HG03565 (cell line): Measurements from ENCODE around the gene LCN1.

Experiments
- ATAC-seq: cut with Tn5 transposase; IDR thresholded peaks from one replicate; pipeline ENCODE4 v1.9.1; 2021; ENCODE audit warnings: mild to moderate bottlenecking, moderate library complexity; ENCODE audit not compliant: unreplicated experiment

The LCN1 gene

GRCh38 chr9:135520916-135521607 lies at the start of gene LCN1:
Gene LCN1, plus strand, starts transcription at chr9:135521440. Its CDS starts 58 bp downstream, at chr9:135521498.
- ATAC-seq = no peak

- no peak for ATAC-seq
Observed at GRCh38 chr9:135471791-135472640, 49.2 kb upstream of the LCN1 start.

GRCh38 chr9:135473972-135474543 lies 47.2 kb upstream of the LCN1 start:
- ATAC-seq = no peak

GRCh38 chr9:135474915-135475314 lies 46.3 kb upstream of the LCN1 start:
- no peak for ATAC-seq

GRCh38 chr9:135476561-135477355 lies 44.5 kb upstream of the LCN1 start:
- ATAC-seq = no peak

- no peak for ATAC-seq
Observed at GRCh38 chr9:135478191-135478590, 43.0 kb upstream of the LCN1 start.

- ATAC-seq = no peak
Observed at GRCh38 chr9:135478829-135479468, 42.3 kb upstream of the LCN1 start.

GRCh38 chr9:135479469-135480052 lies 41.7 kb upstream of the LCN1 start, which contains the start of gene PPP1R26:
Gene PPP1R26, plus strand, starts transcription at chr9:135479782. Its CDS starts 4,729 bp downstream, at chr9:135484511.
- no peak for ATAC-seq

- ATAC-seq = no peak
Observed at GRCh38 chr9:135480071-135480939, 40.9 kb upstream of the LCN1 start.

GRCh38 chr9:135480940-135481310 lies 40.3 kb upstream of the LCN1 start:
- no peak for ATAC-seq

GRCh38 chr9:135482015-135482754 lies 39.1 kb upstream of the LCN1 start:
- no peak for ATAC-seq

- no peak for ATAC-seq
Observed at GRCh38 chr9:135484460-135485277, 36.6 kb upstream of the LCN1 start.

GRCh38 chr9:135485385-135485784 lies 35.9 kb upstream of the LCN1 start:
- no peak for ATAC-seq

GRCh38 chr9:135485832-135486231 lies 35.4 kb upstream of the LCN1 start:
- no peak for ATAC-seq

- ATAC-seq = no peak
Observed at GRCh38 chr9:135486267-135487065, 34.8 kb upstream of the LCN1 start.

- ATAC-seq = no peak
Observed at GRCh38 chr9:135487281-135488012, 33.8 kb upstream of the LCN1 start.
